HepG2 (cell line): ENCODE measurements around the gene RPRML. TPM values are rescaled to one million over a fixed set of nuclear protein-coding genes. Genes with fewer than 3 reads are reported as not detected.

Experiments
- ARID2 ChIP-seq: sonication (generic); formaldehyde crosslinking; IDR thresholded peaks from 2 replicates; pipeline ENCODE4 v1.8.1; 2022; ENCODE audit warnings: mild to moderate bottlenecking, missing genetic modification reagents, borderline replicate concordance
- ATF1 ChIP-seq: IDR thresholded peaks from 2 replicates; pipeline ENCODE4 v1.6.1; 2016; ENCODE audit warnings: mild to moderate bottlenecking, control low read depth
- BRD4 ChIP-seq: sonication (generic); formaldehyde crosslinking; IDR thresholded peaks from 2 replicates; pipeline ENCODE4 v1.4.0; 2020; ENCODE audit warnings: missing genetic modification reagents
- EP300 ChIP-seq, 3 experiments: sonication (generic) in 1 of 3; formaldehyde crosslinking in 1 of 3; IDR thresholded peaks; 2 replicates each; pipeline versions ENCODE4 v1.5.1 to v1.6.1; 2011 to 2020; ENCODE audit warnings: low read depth in 2 of 3, low read length in 2 of 3, borderline replicate concordance in 1 of 3, improper control_type of control experiment in 1 of 3, mild to moderate bottlenecking in 1 of 3, missing genetic modification reagents in 1 of 3, moderate library complexity in 1 of 3
- IRF2 ChIP-seq: IDR thresholded peaks from 2 replicates; pipeline ENCODE4 v1.6.1; 2018; ENCODE audit warnings: missing genetic modification reagents, missing compliant biosample characterization
- MXI1 ChIP-seq: IDR thresholded peaks from 3 replicates; pipeline ENCODE4 v1.6.1; 2012; ENCODE audit warnings: low read depth, low read length, inconsistent platforms, borderline replicate concordance
- RAD21 ChIP-seq: fragments of 450-650 bp; formaldehyde crosslinking; IDR thresholded peaks from 2 replicates; pipeline ENCODE4 v1.5.0; 2020; ENCODE audit warnings: mild to moderate bottlenecking
- RXRB ChIP-seq: IDR thresholded peaks from 2 replicates; pipeline ENCODE4 v1.6.1; 2016; ENCODE audit warnings: borderline replicate concordance, missing genetic modification reagents, missing compliant biosample characterization
- SOX13 ChIP-seq, 3 experiments: fragments of 450-650 bp in 1 of 3; sonication (generic) in 1 of 3; formaldehyde crosslinking in 1 of 3; IDR thresholded peaks in 2 of 3; conservative IDR thresholded peaks in 1 of 3; 2 replicates each; pipeline versions ENCODE4 v1.5.0 to v1.6.1; 2016 to 2020; ENCODE audit warnings: antibody characterized with exemption in 1 of 3, mild to moderate bottlenecking in 1 of 3, missing compliant biosample characterization in 1 of 3, missing genetic modification reagents in 1 of 3, moderate library complexity in 1 of 3
- SRF ChIP-seq: IDR thresholded peaks from 2 replicates; pipeline ENCODE4 v1.6.1; 2011; ENCODE audit warnings: mild to moderate bottlenecking, low read depth, low read length, moderate library complexity
- SSRP1 ChIP-seq: IDR thresholded peaks from 2 replicates; pipeline ENCODE4 v1.6.1; 2016; ENCODE audit warnings: control low read depth
- ZBTB7B ChIP-seq: sonication (generic); formaldehyde crosslinking; IDR thresholded peaks from 2 replicates; pipeline ENCODE4 v1.4.0; 2020; ENCODE audit warnings: missing genetic modification reagents
- ZNF331 ChIP-seq: sonication (generic); formaldehyde crosslinking; IDR thresholded peaks from 2 replicates; pipeline ENCODE4 v1.4.0; 2020; ENCODE audit warnings: missing genetic modification reagents
- ZNF629 ChIP-seq: sonication (generic); formaldehyde crosslinking; conservative IDR thresholded peaks from 2 replicates; pipeline ENCODE4 v1.5.0; 2020; ENCODE audit warnings: missing genetic modification reagents
- ZNF724P ChIP-seq: sonication (generic); formaldehyde crosslinking; IDR thresholded peaks from 2 replicates; pipeline ENCODE4 v1.8.0; 2022; ENCODE audit warnings: missing genetic modification reagents, borderline replicate concordance
- ZNF788 ChIP-seq: sonication (generic); formaldehyde crosslinking; IDR thresholded peaks from 2 replicates; pipeline ENCODE4 v1.5.0; 2020; ENCODE audit warnings: mild to moderate bottlenecking, missing genetic modification reagents, borderline replicate concordance
- ZNF790 ChIP-seq: sonication (generic); formaldehyde crosslinking; IDR thresholded peaks from 2 replicates; pipeline ENCODE4 v1.8.0; 2022; ENCODE audit warnings: missing genetic modification reagents, mild to moderate bottlenecking, borderline replicate concordance
- polyA plus RNA-seq, 8 experiments: library from polyadenylated mRNA; depleted of rRNA in 3 of 8; stranded (reverse) in 7 of 8; unstranded in 1 of 8; fragments of >200 nt; fragmentation: Illumina TruSeq in 4 of 8; extraction: Trizol in 4 of 8; gene quantifications; 2 replicates each; pipeline versions ENCODE4 v1.2.1 to v1.2.3, GENCODE V29; 2011 to 2016; ENCODE audit warnings: low read depth in 4 of 8, missing spikeins in 1 of 8, mixed read lengths in 1 of 8; ENCODE audit not compliant: insufficient read depth in 1 of 8
- total RNA-seq, 5 experiments: library from RNA; depleted of rRNA; stranded (reverse); fragments of >200 nt; fragmentation: Illumina TruSeq; extraction: Trizol; gene quantifications; 2 replicates each; pipeline ENCODE4 v1.2.3, GENCODE V29; 2016; ENCODE audit warnings: low read depth in 1 of 5
- TF ChIP-seq, protein P1 (sequence below): fragments of 450-650 bp; IDR thresholded peaks from 2 replicates; pipeline ENCODE4 v1.6.1; 2017; ENCODE audit warnings: mild to moderate bottlenecking
- TF ChIP-seq, protein P2 (sequence below): sonication (generic); formaldehyde crosslinking; IDR thresholded peaks from 2 replicates; pipeline ENCODE4 v1.4.0; 2020; ENCODE audit warnings: missing genetic modification reagents, borderline replicate concordance
- TF ChIP-seq, protein P3 (sequence below): sonication (generic); formaldehyde crosslinking; IDR thresholded peaks from 2 replicates; pipeline ENCODE4 v1.8.0; 2022; ENCODE audit warnings: missing genetic modification reagents, mild to moderate bottlenecking, inconsistent platforms, borderline replicate concordance
- TF ChIP-seq, protein P4 (sequence below): sonication (generic); formaldehyde crosslinking; IDR thresholded peaks from 2 replicates; pipeline ENCODE4 v1.5.0; 2020; ENCODE audit warnings: mild to moderate bottlenecking, missing genetic modification reagents, borderline replicate concordance

Gene RPRML
- total and polyA plus RNA-seq, 2 of the 13 experiments (the other 11 are each of a cell fraction or from before 2014, with no cell fraction given) = not detected

DNA sequence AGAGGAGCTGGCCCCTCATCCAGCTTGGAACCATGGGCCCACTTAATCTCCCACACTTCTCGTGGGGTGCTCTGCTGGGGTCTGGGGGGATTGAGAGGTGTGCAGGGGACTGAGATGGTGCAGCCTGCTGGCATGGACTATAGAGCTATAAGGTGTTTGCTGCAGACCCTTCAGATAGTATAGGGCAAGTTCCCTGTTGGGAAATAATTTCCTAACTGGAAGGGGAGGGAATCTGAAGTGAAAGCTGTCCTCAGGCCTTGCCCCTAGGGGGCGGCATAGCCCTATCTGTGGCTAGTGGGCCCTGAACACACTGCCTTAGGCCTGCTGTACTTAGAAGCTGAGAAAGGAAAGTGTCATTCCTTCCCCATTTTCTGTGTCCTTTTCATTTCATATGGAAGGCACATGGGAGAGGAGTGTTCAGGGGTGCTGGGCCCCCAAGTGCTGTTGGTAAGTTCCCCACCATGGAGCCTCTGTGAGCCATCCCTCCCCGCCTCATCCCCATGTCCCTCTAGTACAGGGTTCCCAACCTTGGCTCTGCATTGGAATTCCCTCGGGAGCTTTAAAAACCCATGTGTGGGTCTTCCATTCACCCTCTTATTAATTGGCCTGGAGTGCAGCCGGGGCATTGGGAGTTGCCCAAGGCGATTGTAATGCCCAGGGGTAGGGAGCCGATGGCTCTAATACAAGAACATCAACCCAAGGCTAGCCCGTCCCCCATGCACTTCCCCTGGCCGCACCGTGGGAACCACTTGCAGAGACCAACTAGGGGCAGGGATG lies 36.4 kb downstream of the RPRML start (continued):
- TF ChIP-seq RXRB (CRISPR knock-in tag) (peak; percentile 45; the same call in 1 of the 2 replicates), ZNF724P (CRISPR knock-in tag) (0 out of 2 replicates have a peak, but pooled peaks have one; percentile 31), ARID2 (CRISPR knock-in tag) (no peak), RAD21 (CRISPR knock-in tag) (peak; percentile 93), ZNF331 (peak; percentile 40), MXI1 (peak; percentile 49; the same call in 1 of the 3 replicates), ZNF788 (CRISPR knock-in tag) (0 out of 2 replicates have a peak, but pooled peaks have one; percentile 27), ZBTB7B (CRISPR knock-in tag) (no peak), SRF (no peak), ATF1 (0 out of 2 replicates have a peak, but pooled peaks have one; percentile 29), ZNF629 (CRISPR knock-in tag) (no peak), SSRP1 (CRISPR knock-in tag) (peak; percentile 92), SOX13 (IDR thresholded peaks at IDR 0.05) (no peak), SOX13 (CRISPR knock-in tag; conservative IDR thresholded peaks at IDR 0.05 in 1 of 2, IDR thresholded peaks at IDR 0.05 in 1 of 2) (peak in 1 of 2 experiments; percentile 27; a peak in 1 of 4 replicates), EP300 (IDR thresholded peaks at IDR 0.05; ENCODE audit: low read depth in 2 of 2, low read length in 2 of 2) (no peak), EP300 (CRISPR knock-in tag; IDR thresholded peaks at IDR 0.05; ENCODE audit: borderline replicate concordance) (no peak), IRF2 (CRISPR knock-in tag) (peak; percentile 77; the same call in 1 of the 2 replicates), BRD4 (no peak), ZNF790 (CRISPR knock-in tag) (no peak)
- TF ChIP-seq, protein P1, sequence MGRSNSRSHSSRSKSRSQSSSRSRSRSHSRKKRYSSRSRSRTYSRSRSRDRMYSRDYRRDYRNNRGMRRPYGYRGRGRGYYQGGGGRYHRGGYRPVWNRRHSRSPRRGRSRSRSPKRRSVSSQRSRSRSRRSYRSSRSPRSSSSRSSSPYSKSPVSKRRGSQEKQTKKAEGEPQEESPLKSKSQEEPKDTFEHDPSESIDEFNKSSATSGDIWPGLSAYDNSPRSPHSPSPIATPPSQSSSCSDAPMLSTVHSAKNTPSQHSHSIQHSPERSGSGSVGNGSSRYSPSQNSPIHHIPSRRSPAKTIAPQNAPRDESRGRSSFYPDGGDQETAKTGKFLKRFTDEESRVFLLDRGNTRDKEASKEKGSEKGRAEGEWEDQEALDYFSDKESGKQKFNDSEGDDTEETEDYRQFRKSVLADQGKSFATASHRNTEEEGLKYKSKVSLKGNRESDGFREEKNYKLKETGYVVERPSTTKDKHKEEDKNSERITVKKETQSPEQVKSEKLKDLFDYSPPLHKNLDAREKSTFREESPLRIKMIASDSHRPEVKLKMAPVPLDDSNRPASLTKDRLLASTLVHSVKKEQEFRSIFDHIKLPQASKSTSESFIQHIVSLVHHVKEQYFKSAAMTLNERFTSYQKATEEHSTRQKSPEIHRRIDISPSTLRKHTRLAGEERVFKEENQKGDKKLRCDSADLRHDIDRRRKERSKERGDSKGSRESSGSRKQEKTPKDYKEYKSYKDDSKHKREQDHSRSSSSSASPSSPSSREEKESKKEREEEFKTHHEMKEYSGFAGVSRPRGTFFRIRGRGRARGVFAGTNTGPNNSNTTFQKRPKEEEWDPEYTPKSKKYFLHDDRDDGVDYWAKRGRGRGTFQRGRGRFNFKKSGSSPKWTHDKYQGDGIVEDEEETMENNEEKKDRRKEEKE = no peak
- TF ChIP-seq, protein P2, sequence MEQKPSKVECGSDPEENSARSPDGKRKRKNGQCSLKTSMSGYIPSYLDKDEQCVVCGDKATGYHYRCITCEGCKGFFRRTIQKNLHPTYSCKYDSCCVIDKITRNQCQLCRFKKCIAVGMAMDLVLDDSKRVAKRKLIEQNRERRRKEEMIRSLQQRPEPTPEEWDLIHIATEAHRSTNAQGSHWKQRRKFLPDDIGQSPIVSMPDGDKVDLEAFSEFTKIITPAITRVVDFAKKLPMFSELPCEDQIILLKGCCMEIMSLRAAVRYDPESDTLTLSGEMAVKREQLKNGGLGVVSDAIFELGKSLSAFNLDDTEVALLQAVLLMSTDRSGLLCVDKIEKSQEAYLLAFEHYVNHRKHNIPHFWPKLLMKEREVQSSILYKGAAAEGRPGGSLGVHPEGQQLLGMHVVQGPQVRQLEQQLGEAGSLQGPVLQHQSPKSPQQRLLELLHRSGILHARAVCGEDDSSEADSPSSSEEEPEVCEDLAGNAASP (CRISPR knock-in tag) = peak; percentile 42; the same call in 1 of the 2 replicates
- TF ChIP-seq, protein P3, sequence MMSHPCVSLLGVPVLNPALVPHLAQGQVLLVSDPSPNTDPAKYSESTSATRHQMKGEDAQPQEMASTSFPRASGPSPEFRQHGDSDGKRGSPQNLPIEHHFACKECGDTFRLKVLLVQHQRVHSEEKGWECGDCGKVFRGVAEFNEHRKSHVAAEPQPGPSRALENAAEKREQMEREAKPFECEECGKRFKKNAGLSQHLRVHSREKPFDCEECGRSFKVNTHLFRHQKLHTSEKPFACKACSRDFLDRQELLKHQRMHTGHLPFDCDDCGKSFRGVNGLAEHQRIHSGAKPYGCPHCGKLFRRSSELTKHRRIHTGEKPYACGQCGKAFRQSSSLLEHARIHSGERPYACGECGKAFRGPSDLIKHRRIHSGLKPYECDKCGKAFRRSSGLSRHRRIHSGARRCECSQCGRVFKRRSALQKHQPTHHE = no peak
- TF ChIP-seq, protein P4, sequence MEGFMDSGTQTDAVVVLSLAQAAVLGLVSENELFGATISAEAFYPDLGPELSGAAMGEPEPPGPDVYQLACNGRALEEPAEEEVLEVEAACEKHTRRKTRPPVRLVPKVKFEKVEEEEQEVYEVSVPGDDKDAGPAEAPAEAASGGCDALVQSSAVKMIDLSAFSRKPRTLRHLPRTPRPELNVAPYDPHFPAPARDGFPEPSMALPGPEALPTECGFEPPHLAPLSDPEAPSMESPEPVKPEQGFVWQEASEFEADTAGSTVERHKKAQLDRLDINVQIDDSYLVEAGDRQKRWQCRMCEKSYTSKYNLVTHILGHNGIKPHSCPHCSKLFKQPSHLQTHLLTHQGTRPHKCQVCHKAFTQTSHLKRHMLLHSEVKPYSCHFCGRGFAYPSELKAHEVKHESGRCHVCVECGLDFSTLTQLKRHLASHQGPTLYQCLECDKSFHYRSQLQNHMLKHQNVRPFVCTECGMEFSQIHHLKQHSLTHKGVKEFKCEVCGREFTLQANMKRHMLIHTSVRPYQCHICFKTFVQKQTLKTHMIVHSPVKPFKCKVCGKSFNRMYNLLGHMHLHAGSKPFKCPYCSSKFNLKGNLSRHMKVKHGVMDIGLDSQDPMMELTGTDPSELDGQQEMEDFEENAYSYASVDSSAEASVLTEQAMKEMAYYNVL (CRISPR knock-in tag) = 0 out of 2 replicates have a peak, but pooled peaks have one; percentile 30
